ENCODE measurements around the gene MST1. TPM values are rescaled to one million over a fixed set of nuclear protein-coding genes. Genes with fewer than 3 reads are reported as not detected.

The MST1 gene
- total and polyA plus RNA-seq, 4 experiments from 2014 or later = 0.94 to 10.2 (median 6.3) TPM; not detected in 1

GRCh38 chr3:49647741-49648140, 41.5 kb downstream of the MST1 start:
- Mint-ChIP-seq H3K4me1 (no peaks in the 10 kb centered on the region), H3K4me3 (no peak overlapping the region), H3K36me3 (no peaks in the 10 kb centered on the region), H3K27me3 (no peaks in the 10 kb centered on the region), H3K27ac (no peak overlapping the region), H3K9me3 (no peaks in the 10 kb centered on the region)
- DNase-seq = no peak
- Histone ChIP-seq H3K4me3 (ENCODE audit: low read length in 2 of 2) (no peak overlapping the region), H3K27me3 (ENCODE audit: insufficient read depth, low read length) (no peaks in the 10 kb centered on the region), H3K36me3 (ENCODE audit: insufficient read depth, low read length) (no peaks in the 10 kb centered on the region), H3K4me1 (ENCODE audit: insufficient read depth, low read length) (no peaks in the 10 kb centered on the region), H3K9me3 (ENCODE audit: control insufficient read depth in 1 of 2, low read length in 2 of 2) (no peaks in the 10 kb centered on the region), H3K27ac (ENCODE audit: low read depth, low read length) (no peak overlapping the region)
- POLR2A ChIA-PET (ENCODE audit: partially characterized antibody) = no interaction called here
- intact Hi-C loops (cut with micrococcal nuclease) = no loop called here
- CTCF ChIA-PET (ENCODE audit: partially characterized antibody) = interaction anchor here (1.9 kb wide), 1 partner anchor 108 kb away, joined by 4 read pairs; no protein-coding TSS in a partner anchor

- CTCF ChIA-PET (ENCODE audit: partially characterized antibody) = no interaction called here
- intact Hi-C loops (cut with micrococcal nuclease) = no loop called here
Observed at GRCh38 chr3:49646236-49646635, 43.0 kb downstream of the MST1 start.

DNA sequence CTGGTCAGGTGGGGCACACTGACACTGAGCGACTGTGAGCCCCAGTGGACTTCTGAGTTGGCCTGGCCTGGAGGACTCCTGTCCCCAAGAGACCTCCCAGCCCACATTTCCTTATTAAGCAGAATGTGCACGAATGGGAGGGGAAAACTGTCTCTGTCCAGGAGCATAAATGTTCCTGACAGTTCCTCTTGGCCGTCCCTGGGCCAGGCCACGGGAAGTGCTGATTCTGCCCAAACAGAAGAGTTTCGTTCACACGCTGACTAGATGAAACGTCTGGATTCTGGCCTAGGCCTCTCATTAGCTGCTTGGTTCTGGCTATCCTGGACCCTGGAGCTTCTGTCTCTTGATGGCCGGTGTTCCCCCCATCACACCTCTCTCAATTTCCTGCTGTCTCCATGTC, 44.6 kb downstream of the MST1 start:
- no peak overlapping the region for H3K4me3 Mint-ChIP-seq
- no peaks in the 10 kb centered on the region for H3K4me1 Mint-ChIP-seq
- no peaks in the 10 kb centered on the region for H3K36me3 Mint-ChIP-seq
- no peaks in the 10 kb centered on the region for H3K9me3 Mint-ChIP-seq
- Histone ChIP-seq H3K4me1 (ENCODE audit: insufficient read depth, low read length) (no peaks in the 10 kb centered on the region), H3K4me3 (ENCODE audit: low read length in 2 of 2) (no peak overlapping the region), H3K36me3 (ENCODE audit: insufficient read depth, low read length) (no peaks in the 10 kb centered on the region), H3K27me3 (ENCODE audit: insufficient read depth, low read length) (no peaks in the 10 kb centered on the region), H3K27ac (ENCODE audit: low read depth, low read length) (no peak overlapping the region), H3K9me3 (ENCODE audit: control insufficient read depth in 1 of 2, low read length in 2 of 2) (no peaks in the 10 kb centered on the region)
- POLR2A ChIA-PET (ENCODE audit: partially characterized antibody) = no interaction called here
- H3K27me3 Mint-ChIP-seq = no peaks in the 10 kb centered on the region
- intact Hi-C loops (cut with micrococcal nuclease) = no loop called here
- CTCF ChIA-PET (ENCODE audit: partially characterized antibody) = no interaction called here
- no peak overlapping the region for H3K27ac Mint-ChIP-seq
- no peak for DNase-seq

More at GRCh38 chr3:49646236-49646635, 43.0 kb downstream of the MST1 start:
- Histone ChIP-seq H3K27ac (ENCODE audit: low read depth, low read length) (no peak overlapping the region), H3K27me3 (ENCODE audit: insufficient read depth, low read length) (no peaks in the 10 kb centered on the region), H3K9me3 (ENCODE audit: control insufficient read depth in 1 of 2, low read length in 2 of 2) (no peaks in the 10 kb centered on the region), H3K4me3 (ENCODE audit: low read length in 2 of 2) (no peak overlapping the region), H3K4me1 (ENCODE audit: insufficient read depth, low read length) (no peaks in the 10 kb centered on the region), H3K36me3 (ENCODE audit: insufficient read depth, low read length) (no peaks in the 10 kb centered on the region)
- no peaks in the 10 kb centered on the region for H3K9me3 Mint-ChIP-seq
- H3K36me3 Mint-ChIP-seq = no peaks in the 10 kb centered on the region
- POLR2A ChIA-PET (ENCODE audit: partially characterized antibody) = no interaction called here
- no peaks in the 10 kb centered on the region for H3K4me1 Mint-ChIP-seq
- no peak for DNase-seq
- no peaks in the 10 kb centered on the region for H3K27me3 Mint-ChIP-seq
- no peak overlapping the region for H3K27ac Mint-ChIP-seq
- H3K4me3 Mint-ChIP-seq = no peak overlapping the region

GRCh38 chr3:49642708-49643145, 46.5 kb downstream of the MST1 start:
- H3K36me3 Mint-ChIP-seq = no peaks in the 10 kb centered on the region
- no peak overlapping the region for H3K27ac Mint-ChIP-seq
- no peak for DNase-seq
- no peaks in the 10 kb centered on the region for H3K9me3 Mint-ChIP-seq
- POLR2A ChIA-PET (ENCODE audit: partially characterized antibody) = no interaction called here
- H3K27me3 Mint-ChIP-seq = no peaks in the 10 kb centered on the region
- no peak overlapping the region for H3K27ac ChIP-seq (ENCODE audit: low read depth, low read length)
- H3K4me1 Mint-ChIP-seq = no peaks in the 10 kb centered on the region
- H3K4me3 Mint-ChIP-seq = no peak overlapping the region
- CTCF ChIA-PET (ENCODE audit: partially characterized antibody) = no interaction called here
- no peaks in the 10 kb centered on the region for H3K4me1 ChIP-seq (ENCODE audit: insufficient read depth, low read length)
- H3K27me3 ChIP-seq (ENCODE audit: insufficient read depth, low read length) = no peaks in the 10 kb centered on the region
- H3K9me3 ChIP-seq (ENCODE audit: control insufficient read depth in 1 of 2, low read length in 2 of 2) = no peaks in the 10 kb centered on the region
- H3K4me3 ChIP-seq (ENCODE audit: low read length in 2 of 2) = no peak overlapping the region
- intact Hi-C loops (cut with micrococcal nuclease) = no loop called here
- H3K36me3 ChIP-seq (ENCODE audit: insufficient read depth, low read length) = no peaks in the 10 kb centered on the region

DNA sequence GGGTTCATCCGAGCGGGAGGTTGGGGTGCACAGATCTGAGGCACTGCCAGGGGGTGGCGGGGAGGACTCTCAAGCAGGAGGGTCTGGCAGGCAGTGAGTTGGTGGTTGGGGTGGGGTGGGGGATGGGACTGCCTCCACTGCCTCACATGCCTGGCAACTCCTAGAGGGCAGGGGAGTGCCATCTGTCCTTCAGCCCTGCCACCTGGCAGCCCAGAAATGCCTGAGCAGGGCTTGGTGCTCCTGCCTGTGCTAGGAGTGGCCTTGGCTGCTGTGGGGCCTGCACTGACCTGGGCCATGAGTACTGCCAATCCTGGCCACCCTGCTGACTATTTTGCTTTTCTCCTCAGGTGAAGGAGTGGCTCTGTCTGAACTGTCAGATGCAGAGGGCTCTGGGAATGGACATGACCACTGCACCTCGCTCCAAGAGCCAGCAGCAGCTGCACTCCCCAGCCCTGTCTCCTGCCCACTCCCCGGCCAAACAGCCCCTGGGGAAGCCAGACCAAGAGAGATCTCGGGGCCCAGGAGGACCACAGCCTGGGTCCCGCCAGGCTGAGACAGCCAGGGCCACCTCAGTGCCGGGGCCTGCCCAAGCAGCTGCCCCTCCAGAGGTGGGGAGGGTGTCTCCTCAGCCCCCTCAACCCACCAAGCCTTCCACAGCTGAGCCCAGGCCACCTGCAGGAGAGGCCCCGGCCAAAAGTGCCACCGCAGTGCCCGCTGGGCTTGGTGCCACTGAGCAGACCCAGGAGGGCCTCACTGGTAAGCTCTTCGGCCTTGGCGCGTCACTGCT, 47.2 kb downstream of the MST1 start:
- Histone ChIP-seq H3K36me3 (ENCODE audit: insufficient read depth, low read length) (no peaks in the 10 kb centered on the region), H3K4me3 (ENCODE audit: low read length in 2 of 2) (no peak overlapping the region), H3K4me1 (ENCODE audit: insufficient read depth, low read length) (no peaks in the 10 kb centered on the region), H3K27me3 (ENCODE audit: insufficient read depth, low read length) (no peaks in the 10 kb centered on the region), H3K27ac (ENCODE audit: low read depth, low read length) (no peak overlapping the region), H3K9me3 (ENCODE audit: control insufficient read depth in 1 of 2, low read length in 2 of 2) (no peaks in the 10 kb centered on the region)
- DNase-seq = no peak
- no peaks in the 10 kb centered on the region for H3K9me3 Mint-ChIP-seq
- H3K4me1 Mint-ChIP-seq = no peaks in the 10 kb centered on the region
- H3K4me3 Mint-ChIP-seq = no peak overlapping the region
- H3K36me3 Mint-ChIP-seq = no peaks in the 10 kb centered on the region
- H3K27me3 Mint-ChIP-seq = no peaks in the 10 kb centered on the region
- CTCF ChIA-PET (ENCODE audit: partially characterized antibody) = no interaction called here
- POLR2A ChIA-PET (ENCODE audit: partially characterized antibody) = no interaction called here
- no peak overlapping the region for H3K27ac Mint-ChIP-seq
- intact Hi-C loops (cut with micrococcal nuclease) = no loop called here

GRCh38 chr3:49641292-49641691, 48.0 kb downstream of the MST1 start:
- DNase-seq = no peak
- CTCF ChIA-PET (ENCODE audit: partially characterized antibody) = interaction anchor here (0.8 to 1.1 kb wide), 2 partner anchors 31 to 102 kb away, joined by 3 to 5 read pairs; no protein-coding TSS in a partner anchor
- Histone ChIP-seq H3K4me1 (ENCODE audit: insufficient read depth, low read length) (no peaks in the 10 kb centered on the region), H3K36me3 (ENCODE audit: insufficient read depth, low read length) (no peaks in the 10 kb centered on the region), H3K9me3 (ENCODE audit: control insufficient read depth in 1 of 2, low read length in 2 of 2) (no peaks in the 10 kb centered on the region), H3K27me3 (ENCODE audit: insufficient read depth, low read length) (no peaks in the 10 kb centered on the region), H3K4me3 (ENCODE audit: low read length in 2 of 2) (no peak overlapping the region), H3K27ac (ENCODE audit: low read depth, low read length) (no peak overlapping the region)
- Mint-ChIP-seq H3K9me3 (no peaks in the 10 kb centered on the region), H3K27me3 (no peaks in the 10 kb centered on the region), H3K27ac (no peak overlapping the region), H3K36me3 (no peaks in the 10 kb centered on the region), H3K4me1 (peaks cover 0 to 1% (median 0%) of the 10 kb centered on the region in 4 donors), H3K4me3 (no peak overlapping the region)
- intact Hi-C loops (cut with micrococcal nuclease) = no loop called here
- POLR2A ChIA-PET (ENCODE audit: partially characterized antibody) = no interaction called here

GRCh38 chr3:49639551-49639950, 49.7 kb downstream of the MST1 start:
- no peaks in the 10 kb centered on the region for H3K27me3 ChIP-seq (ENCODE audit: insufficient read depth, low read length)
- H3K27ac ChIP-seq (ENCODE audit: low read depth, low read length) = no peak overlapping the region
- ChIA-PET CTCF (ENCODE audit: partially characterized antibody) (interaction anchor here (0.6 to 1.3 kb wide), 2 partner anchors 31 to 33 kb away, joined by 3 to 4 read pairs; no protein-coding TSS in a partner anchor), POLR2A (ENCODE audit: partially characterized antibody) (no interaction called here)
- H3K4me3 Mint-ChIP-seq = no peak overlapping the region
- H3K9me3 Mint-ChIP-seq = peaks cover 0 to 1% (median 0%) of the 10 kb centered on the region in 8 donors
- H3K9me3 ChIP-seq (ENCODE audit: control insufficient read depth in 1 of 2, low read length in 2 of 2) = no peaks in the 10 kb centered on the region
- H3K27ac Mint-ChIP-seq = no peak overlapping the region
- no peaks in the 10 kb centered on the region for H3K36me3 ChIP-seq (ENCODE audit: insufficient read depth, low read length)
- no peaks in the 10 kb centered on the region for H3K4me1 ChIP-seq (ENCODE audit: insufficient read depth, low read length)
- DNase-seq = no peak
- H3K4me3 ChIP-seq (ENCODE audit: low read length in 2 of 2) = no peak overlapping the region
- intact Hi-C loops (cut with micrococcal nuclease) = no loop called here
- no peaks in the 10 kb centered on the region for H3K36me3 Mint-ChIP-seq
- H3K4me1 Mint-ChIP-seq = peaks cover 0 to 1% (median 0%) of the 10 kb centered on the region in 4 donors
- no peaks in the 10 kb centered on the region for H3K27me3 Mint-ChIP-seq
